Activated CD4-positive, alpha-beta T cell treated with anti-CD3 and anti-CD28 coated beads, Interleukin-2, amount 50 U/mL, for 48 hours (primary cell): Measurements from ENCODE around the gene C11orf65.
"Not testable (repeated sequence)": the region's sequence is repeated elsewhere in the genome, so short reads cannot be mapped to it uniquely, and the experiment has no call there.

Source experiments
- DNase-seq, 2 experiments: peaks; one replicate each; pipeline ENCODE4 v3.0.0-alpha.2; 2020

C11orf65 gene

DNA sequence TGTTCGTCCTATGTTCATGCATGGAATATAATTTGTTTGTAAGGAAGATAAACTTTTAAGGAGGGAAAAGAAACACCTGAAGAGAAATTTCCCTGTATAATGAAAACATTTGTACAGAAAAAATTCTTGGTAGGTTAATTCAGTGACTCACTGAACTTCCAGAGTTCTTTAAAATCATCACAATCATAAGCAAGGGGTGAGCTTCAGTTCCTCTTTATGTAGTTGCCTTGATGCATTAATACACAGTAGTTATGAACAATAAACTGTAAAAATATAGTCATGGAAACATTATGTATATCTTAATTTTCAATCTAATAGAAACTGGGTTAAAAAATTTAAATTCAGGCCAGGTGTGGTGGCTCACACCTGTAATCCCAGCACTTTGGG, 1.1 kb upstream of the C11orf65 start:
- DNase-seq = no peak

DNA sequence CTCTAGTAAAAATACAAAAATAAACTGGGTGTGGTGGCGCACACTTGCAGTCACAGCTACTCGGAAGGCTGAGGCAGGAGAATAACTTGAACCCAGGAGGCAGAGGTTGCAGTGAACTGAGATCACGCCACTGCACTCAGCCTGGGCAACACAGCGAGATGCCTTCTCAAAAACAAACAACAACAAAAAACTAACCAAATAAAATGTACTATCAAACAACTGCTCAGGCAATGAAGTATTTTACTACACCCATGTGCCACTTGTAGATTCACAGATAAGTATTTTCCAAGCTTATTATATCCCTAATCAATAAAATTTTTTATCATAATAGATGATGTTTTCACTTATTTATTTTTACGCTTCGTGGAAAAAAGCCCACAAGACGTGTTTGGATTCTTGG, 924 bp downstream of the C11orf65 start:
- DNase-seq = peak in 1 of 2 experiments; percentile 3

DNA sequence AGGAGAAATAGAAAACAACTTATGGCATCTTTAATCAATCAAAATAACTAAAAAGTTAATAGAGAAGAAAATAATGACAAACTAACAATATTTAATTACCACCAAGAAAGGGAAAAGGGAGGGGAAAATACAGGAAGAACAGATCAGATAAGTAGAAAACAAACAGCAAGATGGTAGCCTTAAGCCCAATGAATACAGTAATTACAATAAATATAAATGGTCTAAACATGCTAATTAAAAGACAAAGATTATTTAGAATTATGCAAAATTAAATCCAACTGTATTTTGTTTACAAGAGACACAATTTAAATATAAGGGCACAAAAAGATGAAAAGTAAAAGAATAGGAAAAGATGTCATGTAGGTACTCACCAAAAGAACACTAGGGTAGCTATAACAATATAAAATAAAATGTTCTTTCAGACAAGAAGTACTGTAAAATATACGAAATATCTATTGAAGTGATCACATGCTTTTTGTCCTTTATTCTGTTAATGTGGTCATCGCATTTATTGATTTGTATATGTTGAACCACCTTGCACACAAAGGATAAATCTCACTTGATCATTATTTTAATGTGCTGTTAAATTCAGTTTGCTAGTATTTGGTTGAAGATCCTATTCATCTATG, 14.0 kb downstream of the C11orf65 start:
- no peak for DNase-seq

DNA sequence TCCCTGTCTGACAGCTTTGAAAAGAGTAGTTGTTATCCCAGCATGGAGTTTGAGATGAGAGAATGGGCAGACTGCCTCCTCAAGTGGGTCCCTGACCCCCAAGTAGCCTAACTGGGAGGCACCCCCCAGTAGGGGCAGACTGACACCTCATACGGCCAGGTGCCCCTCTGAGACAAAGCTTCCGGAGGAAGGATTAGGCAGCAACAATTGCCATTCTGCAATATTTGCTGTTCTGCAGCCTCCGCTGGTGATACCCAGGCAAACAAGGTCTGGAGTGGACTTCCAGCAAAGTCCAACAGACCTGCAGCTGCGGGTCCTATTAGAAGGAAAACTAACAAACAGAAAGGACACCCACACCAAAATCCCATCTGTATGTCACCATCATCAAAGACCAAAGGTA, 25.9 kb downstream of the C11orf65 start:
- DNase-seq = not testable (repeated sequence)

DNA sequence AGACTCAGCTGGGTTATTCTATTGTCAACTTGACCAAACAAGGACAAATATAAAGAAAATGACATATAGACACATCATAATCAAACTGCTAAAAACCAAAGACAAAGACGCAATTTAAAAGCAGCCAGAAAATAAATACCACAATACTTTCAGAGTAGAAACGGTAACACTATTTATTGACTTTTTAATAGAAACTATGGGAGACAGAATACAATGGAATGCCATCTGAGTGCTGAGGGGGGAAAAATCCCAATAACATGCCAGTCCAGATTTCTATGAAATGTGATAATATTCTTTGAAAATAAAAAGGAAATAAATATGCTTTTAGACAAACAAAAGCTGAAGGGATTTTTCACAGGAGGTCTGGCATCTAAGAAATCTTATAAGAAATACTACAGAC, 30.7 kb downstream of the C11orf65 start:
- DNase-seq = no peak

DNA sequence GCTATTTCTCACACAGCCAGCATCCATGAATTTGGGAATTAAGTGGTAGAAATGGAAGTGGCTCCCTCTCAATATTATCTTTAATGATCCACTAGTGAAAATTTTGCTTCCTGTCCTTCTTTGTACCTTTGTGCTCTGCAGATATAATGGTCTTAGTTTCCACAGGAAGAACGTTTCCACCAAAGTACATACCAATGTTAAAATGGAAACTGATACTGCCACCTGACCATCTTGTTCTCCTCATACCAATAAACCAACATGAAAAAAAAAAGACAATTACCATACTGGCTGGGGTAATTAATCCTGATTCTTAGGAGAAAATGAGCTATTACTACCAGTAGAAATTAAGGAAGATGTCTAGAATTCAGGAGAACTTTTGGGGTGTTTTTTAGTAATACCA, 32.3 kb downstream of the C11orf65 start:
- no peak for DNase-seq

DNA sequence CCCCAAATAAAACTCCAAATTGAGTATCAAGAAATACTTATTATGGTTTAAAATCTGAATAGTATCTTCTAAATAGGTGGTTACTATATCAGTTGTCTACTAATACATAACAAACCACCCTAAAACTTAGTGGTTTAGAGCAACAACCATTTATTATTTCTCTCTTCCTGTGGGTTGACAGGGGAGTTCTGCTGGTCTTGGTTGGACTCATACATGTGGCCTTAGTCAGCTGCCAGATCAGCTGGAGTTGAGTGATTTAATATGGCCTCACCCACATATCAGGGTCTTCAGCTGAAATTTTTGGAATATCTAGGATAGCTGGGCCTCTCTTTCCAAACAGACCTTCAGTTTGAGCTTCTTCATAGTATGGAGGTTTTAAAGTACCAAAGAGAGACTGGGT, 34.5 kb downstream of the C11orf65 start:
- no peak for DNase-seq

DNA sequence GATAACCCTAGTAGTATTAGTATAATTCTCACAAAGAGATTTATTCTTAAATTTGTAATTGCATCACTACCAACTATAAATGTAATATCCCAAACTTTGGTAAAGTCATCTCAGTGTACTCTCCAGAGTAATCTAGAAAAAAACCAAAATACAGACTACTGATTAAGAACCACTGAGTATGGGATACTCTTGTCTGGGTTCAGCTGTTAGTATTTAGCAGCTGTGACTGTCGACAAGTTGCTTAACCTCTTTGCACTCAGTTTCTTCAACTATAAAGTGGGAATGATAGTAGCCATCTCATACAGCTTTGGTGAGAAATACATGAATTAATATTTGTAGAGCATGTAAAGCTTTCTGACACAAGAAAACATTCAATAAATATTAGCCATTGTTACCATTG, 35.3 kb downstream of the C11orf65 start:
- no peak for DNase-seq

DNA sequence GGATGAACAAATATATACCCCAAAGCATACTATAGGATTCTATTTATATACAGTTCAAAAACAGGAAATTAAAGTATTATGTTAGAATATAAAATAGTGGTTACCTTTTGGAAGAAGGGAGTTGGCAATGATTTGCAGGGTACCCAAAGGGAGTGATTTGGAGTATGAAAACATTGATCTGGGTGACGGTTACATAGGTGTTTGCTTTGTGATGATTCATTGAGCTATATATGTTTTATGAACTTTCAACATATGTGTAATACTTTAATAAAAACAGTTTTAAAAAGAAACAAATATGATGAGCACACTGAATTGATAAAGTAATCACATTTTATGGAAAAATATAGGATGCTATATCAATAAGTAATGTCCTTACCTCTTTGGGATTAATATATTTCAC, 36.0 kb downstream of the C11orf65 start:
- DNase-seq = no peak

DNA sequence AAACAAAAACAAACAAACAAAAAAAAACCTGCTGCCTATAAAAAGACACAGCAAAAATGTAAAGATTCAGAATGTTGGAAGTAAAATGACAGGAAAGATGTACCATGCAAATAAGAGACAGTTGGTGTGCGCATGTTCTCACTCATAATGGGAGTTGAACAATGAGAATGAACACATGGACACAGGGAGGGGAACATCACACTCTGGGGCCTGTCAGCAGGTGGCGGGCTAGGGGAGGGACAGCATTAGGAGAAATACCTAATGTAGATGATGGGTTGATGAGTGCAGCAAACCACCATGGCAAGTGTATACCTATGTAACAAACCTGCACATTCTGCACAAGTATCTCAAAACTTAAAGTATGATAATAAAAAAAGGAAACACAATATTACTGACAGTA, 49.8 kb downstream of the C11orf65 start:
- peak; percentile 14 to 23 for DNase-seq

DNA sequence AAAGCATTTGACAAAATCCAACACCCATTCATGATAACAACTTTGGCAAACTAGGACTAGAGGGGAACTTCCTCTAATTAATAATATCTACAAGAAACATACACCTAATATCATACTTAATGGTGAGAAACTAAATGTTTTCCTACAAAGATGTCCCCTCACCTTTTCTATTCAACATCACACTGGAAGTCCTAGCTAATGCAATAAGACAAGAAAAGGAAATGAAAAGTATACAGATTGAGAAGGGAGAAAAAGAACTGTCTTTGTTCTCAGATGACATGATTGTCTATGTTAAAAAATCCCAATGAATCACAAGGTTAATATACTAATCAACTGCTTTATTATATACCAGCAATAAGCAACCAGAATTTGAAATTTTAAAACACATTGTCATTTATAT, 52.4 kb downstream of the C11orf65 start:
- no peak for DNase-seq

DNA sequence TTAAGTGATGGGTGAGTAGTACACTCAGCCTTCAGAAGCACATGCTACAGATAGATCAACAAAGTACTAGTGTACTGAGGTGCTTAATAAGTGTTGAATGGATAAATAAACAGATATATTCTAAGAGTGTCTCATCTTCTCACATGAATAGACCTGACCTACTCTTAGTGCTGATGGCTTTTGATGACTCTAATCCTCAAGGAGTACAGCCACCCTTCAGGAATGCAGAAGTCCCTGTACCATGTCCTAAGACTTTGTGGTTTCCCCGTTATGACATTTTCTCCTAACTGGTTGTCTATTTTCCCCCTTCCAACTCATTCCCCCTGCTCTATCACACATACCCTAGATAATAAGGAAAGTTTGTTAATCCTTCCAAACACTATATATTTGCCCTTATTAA, 61.6 kb downstream of the C11orf65 start:
- no peak for DNase-seq

DNA sequence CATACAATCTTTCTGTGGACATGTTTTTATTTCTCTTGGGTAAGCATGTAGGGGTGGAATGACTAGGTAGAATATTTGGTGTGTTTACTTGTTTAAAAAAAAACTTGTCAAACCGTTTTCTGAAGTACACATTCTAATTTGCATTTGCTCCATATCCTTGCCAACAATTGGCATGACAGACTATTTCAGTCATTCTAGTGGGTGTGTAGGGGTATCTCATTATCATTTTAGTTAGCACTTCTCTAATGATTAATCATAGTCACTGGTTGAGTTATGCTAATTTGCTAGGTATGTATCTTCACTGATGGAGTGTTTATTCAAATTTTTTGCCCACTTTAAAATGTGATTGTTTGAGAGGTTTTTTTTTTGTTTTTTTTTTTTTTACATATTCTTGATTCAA, 64.3 kb downstream of the C11orf65 start:
- no peak for DNase-seq

DNA sequence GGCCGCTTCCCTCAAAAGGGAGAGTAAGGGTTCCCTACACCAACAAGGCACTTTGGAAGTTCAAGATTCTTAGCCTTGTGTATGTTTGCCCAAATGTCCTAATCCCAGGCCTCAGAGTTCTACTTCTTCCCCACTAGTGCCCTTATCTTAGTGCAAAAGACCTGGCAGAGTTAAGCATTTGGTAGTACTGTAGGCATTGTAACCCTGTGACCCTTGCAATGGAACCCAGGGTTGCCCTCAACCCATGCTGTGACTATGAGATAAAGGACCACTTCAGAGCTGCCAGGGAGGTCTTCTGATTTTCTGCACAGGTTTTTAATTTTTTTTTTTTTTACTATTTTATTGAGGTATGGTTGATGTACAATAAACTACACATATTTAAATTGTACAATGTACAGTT, 65.1 kb downstream of the C11orf65 start:
- no peak for DNase-seq

DNA sequence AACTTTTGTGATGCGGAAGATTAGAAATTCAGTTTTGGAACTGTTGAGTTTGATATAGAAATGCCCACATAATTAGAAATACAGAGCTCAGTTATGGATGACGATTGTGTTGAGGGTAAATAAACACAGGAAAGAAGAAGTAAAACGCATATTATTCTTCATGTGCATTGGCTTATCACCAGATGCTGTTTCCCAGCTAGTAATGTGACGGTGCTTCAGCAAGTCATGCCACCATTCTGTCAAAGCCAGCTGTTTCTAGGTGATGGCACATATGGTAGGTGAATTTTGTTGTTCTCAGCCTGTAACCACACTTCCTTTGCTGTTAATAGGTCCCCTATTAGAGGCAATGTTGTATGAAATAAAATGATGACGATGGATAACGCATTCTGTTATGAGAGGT, 68.9 kb downstream of the C11orf65 start:
- no peak for DNase-seq

DNA sequence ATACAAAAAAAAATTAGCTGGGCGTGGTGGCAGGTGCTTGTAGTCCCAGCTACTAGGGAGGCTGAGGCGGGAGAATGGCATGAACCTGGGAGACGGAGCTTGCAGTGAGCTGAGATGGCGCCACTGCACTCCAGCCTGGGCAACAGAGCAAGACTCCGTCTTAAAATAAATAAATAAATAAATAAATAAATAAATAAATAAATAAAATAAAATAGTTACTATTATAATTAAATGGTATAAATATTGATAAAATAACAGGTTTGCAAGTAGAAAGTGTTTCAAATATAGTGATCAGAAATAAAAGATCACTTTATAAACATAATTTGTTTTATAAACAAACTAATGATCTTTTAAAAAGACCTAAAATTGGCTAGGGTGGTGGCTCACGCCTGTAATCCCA, 70.7 kb downstream of the C11orf65 start:
- not testable (repeated sequence) for DNase-seq

DNA sequence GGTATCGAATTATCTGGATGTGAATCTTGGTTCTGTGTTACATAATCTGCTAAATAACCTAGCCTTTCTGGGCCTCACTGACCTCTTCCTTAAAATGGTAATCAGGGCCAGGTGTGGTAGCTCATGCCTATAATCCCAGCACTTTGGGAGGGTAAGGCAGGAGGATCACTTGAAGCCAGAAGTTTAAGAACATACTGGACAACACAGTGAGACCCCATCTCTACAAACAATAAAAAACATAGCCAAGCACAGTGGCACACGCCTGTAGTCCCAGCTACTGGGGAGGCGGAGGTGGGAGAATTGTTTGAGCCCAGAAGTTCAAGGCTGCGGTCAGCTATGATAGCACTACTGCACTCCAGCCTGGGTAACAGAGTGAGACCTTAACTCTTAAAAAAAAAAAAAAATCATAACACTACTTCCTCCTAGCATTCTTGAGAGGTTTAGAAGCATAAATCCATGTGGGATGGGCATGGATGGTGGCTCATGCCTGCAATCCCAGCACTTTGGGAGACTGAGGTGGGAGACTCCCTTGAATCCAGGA, 72.5 kb downstream of the C11orf65 start:
- DNase-seq = no peak

DNA sequence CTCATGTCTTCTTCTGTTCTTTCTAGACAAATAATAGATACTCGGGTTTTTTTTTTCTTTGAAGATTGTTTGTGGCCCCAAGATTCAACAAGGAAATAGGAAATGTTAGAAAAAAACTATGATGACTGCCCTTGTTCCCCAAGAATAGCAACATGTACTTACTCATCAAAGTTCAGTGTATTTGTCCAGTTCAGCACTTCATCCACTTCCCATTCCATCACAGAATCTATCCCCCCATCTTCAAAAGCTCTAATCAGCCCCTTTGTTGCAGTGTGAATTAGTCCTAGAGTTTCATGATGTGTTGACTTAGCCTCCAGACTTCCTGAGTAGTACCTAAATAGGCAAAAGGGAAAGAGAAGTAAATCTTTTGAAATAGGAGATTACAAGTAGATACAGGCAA, 74.3 kb downstream of the C11orf65 start:
- no peak for DNase-seq

DNA sequence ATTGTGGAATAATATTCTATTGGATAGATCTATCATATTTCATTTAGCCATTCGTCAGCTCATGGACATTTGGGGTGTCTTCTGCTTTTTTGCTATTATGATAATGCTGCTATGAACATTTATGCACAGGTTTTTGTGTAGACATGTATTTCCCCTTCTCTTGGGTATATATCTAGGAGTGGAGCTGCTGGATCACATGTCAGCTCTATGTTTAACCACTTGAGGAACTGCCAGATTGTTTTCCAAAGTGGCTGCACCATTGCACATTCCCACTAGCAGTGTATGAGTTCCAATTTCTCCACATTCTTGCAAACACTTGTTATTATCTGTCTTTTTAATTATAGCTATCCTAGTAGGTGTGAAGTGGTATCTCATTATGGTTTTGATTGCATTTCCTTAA, 75.0 kb downstream of the C11orf65 start:
- DNase-seq = no peak

DNA sequence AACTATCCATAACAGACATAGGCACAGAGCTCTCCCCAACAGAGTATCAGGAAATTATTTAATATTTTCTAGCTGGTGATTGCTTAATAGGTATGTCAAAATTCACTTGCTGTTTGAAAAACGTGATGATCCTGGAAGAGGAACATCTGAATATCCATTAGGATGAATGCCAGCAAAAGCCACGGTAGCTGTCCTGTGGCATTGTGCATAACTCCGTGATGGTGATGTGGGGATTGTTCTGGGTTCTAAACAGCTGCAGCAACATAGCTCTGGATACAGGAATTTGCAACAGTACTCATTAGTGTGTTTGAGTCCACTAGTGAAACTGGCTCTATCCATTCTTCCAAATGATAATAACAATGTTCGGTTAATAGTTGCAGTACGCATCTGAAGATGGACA, 78.8 kb downstream of the C11orf65 start:
- DNase-seq = no peak

DNA sequence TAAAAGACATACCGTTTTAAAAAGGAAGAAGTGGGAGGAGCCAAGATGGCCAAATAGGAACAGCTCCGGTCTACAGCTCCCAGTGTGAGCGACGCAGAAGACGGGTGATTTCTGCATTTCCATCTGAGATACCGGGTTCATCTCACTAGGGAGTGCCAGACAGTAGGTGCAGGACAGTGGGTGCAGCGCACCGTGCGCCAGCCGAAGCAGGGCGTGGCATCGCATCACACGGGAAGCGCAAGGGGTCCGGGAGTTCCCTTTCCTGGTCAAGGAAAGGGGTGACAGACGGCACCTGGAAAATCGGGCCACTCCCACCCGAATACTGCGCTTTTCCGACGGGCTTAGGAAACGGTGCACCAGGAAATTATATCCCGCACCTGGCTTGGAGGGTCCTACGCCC, 93.8 kb downstream of the C11orf65 start:
- not testable (repeated sequence) for DNase-seq

DNA sequence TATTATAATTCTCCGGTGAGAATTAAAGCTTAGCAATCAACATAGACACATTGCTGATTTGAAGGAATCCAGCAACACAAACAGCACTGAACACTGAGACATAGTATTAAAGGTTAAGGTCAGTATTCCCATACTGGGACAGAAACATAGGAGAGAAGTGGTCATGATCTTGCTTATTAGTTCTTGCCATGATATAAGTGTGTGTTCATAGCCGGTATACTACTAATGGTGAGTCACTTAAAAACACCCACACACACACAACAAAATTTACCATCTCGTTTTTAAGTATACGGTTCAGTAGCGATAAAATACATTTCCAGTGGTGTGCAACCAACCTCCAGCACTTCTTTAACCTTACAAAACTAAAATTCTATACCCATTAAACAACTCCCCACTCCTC, 96.3 kb downstream of the C11orf65 start:
- no peak for DNase-seq

DNA sequence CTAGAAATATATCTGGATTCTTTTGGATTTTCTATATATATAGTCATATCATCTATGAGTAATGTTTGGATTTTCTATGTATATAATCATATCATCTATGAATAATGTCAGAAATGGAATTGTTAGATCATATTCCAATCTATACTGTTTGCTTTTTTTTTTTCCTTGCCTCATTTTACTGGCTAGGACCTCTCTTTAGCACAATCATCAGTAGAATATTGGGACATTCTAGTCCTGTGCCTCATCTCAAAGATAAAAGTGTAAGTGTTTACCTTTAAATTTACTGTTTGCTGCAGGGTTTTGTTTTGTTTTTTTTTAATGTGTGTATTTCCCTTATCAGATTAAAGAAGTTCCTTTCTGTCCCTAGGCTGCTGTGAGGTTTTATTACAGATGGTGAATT, 97.0 kb downstream of the C11orf65 start:
- DNase-seq = no peak

DNA sequence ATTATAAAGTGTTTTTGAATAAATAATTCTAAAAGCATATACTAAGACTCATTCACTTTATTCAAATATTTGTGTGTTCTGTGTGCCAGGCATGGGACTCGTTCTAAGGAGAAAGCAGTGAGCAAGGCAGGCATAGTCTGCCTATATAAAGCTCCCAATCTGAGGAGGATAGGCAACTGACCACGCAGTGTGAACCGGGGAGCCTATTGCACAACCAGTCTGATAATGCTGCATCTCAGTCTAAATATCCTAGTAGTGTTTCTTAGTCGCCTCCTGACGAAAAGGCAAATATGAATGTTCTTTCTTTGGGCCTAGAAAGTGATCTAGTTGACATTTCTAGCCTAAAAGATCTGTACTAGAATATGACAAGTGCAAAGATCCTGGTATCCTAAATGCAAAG, 98.3 kb downstream of the C11orf65 start:
- DNase-seq = no peak

DNA sequence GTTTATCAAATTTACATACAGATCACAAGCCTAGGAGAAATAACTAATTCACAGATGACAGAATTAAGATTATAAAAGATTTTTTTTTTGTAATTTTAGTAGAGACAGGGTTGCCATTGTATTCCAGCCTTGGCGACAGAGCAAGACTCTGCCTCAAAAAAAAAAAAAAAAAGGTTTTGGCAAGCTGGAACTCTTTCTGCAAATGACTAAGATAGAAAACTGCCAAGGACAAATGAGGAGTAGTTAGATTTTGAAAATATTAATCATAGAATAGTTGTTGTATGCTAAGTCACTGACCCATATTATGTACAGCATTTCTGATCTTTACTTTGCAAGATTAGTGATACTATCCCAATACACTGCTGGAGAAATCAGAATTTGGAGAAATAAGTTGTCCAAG, 99.2 kb downstream of the C11orf65 start:
- no peak for DNase-seq

DNA sequence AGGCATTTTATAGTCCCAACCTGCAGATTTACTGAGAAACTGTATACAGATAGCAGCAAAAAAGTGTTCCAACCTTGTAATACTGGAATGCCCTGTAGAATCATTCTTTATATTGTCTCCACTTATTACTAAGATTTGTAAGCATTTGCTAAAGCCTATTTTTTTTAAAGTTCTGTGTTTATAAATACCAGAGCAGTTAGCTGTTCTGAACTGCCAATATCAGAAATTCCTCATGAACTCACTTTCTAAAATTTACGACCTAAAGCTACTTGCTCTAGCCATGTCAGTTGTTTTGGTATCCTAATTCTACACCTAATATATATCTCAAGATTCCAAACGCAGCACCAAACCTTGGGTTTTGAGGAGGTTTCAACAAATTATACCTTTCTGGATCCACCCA, 103.2 kb downstream of the C11orf65 start:
- DNase-seq = no peak
